ENCODE results near the gene CD48. TPM values are rescaled to one million over a fixed set of nuclear protein-coding genes. Genes with fewer than 3 reads are reported as not detected.

The CD48 gene
- total RNA-seq, 1 experiment from 2014 or later, result 2.2 TPM

Other genes with a start within 250 kb of the CD48 start
- not detected in 2 replicates for gene SLAMF6, start 188.6 kb downstream of the CD48 start, total RNA-seq (2014; rRNA removed; shearing (Covaris generic))
- not detected in 2 replicates for gene CD84, start 132.3 kb downstream of the CD48 start, total RNA-seq (2014; rRNA removed; shearing (Covaris generic))
- gene SLAMF1, start 64.8 kb downstream of the CD48 start, total RNA-seq (2014; rRNA removed; shearing (Covaris generic)), result not detected in 2 replicates
- gene SLAMF7, start 27.4 kb upstream of the CD48 start, total RNA-seq (2014; rRNA removed; shearing (Covaris generic)), result 0.24 TPM in 1 of 2 replicates, not detected in the other
- gene LY9, start 84.4 kb upstream of the CD48 start, total RNA-seq (2014; rRNA removed; shearing (Covaris generic)), result 0.24 TPM in 1 of 2 replicates, not detected in the other
- not detected in 2 replicates for gene CD244, start 151.1 kb upstream of the CD48 start, total RNA-seq (2014; rRNA removed; shearing (Covaris generic))
- gene ITLN1, start 173.4 kb upstream of the CD48 start, total RNA-seq (2014; rRNA removed; shearing (Covaris generic)), result not detected in 2 replicates
- 2.7 and 5.2 TPM in 2 replicates for gene ITLN2, start 243.0 kb upstream of the CD48 start, total RNA-seq (2014; rRNA removed; shearing (Covaris generic))

All from H7 (cell line).